Measurements from ENCODE around the gene PLPP1. TPM values are rescaled to one million over a fixed set of nuclear protein-coding genes. Genes with fewer than 3 reads are reported as not detected.

PLPP1 gene
- total and polyA plus RNA-seq, 7 donors = 22.0 to 81.5 (median 40.6) TPM

DNA sequence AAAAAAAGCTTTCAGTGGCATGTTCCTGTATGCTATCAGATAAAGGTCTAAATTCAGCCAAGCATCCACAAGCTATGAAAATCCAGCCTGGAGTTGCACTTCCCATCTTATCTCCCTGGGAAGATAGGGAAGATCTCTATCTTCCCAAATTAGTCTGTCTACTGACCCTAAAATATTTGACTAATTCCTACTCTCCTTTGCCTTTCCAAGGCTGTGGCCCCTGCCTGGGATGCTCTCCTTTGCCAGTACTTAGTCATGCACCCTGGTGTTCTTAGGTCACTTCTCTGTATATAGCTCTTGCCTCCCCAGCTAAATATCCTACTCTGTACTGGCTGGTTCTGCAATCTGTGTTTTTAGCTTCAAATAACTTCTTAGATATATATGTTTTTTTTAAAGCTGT is 44.0 kb upstream of the PLPP1 start:
- H3K4me3 ChIP-seq = no peak overlapping the region
- no peaks in the 10 kb centered on the region for H3K27me3 ChIP-seq (ENCODE audit: insufficient read depth in 3 of 3, low read length in 2 of 3)
- TF ChIP-seq, protein P1, sequence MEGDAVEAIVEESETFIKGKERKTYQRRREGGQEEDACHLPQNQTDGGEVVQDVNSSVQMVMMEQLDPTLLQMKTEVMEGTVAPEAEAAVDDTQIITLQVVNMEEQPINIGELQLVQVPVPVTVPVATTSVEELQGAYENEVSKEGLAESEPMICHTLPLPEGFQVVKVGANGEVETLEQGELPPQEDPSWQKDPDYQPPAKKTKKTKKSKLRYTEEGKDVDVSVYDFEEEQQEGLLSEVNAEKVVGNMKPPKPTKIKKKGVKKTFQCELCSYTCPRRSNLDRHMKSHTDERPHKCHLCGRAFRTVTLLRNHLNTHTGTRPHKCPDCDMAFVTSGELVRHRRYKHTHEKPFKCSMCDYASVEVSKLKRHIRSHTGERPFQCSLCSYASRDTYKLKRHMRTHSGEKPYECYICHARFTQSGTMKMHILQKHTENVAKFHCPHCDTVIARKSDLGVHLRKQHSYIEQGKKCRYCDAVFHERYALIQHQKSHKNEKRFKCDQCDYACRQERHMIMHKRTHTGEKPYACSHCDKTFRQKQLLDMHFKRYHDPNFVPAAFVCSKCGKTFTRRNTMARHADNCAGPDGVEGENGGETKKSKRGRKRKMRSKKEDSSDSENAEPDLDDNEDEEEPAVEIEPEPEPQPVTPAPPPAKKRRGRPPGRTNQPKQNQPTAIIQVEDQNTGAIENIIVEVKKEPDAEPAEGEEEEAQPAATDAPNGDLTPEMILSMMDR (IDR thresholded peaks at IDR 0.05) = no peak
- peak overlapping the region; percentile 50 for H3K27ac ChIP-seq
- H3K9me3 ChIP-seq = no peaks in the 10 kb centered on the region
- ATAC-seq (peak; percentile 91 to 94 (median 93)), DNase-seq (no peak)
- H3K4me1 ChIP-seq = peaks cover 29% of the 10 kb centered on the region
- intact Hi-C loops (cut with DNase I) = no loop called here
- H3K36me3 ChIP-seq (ENCODE audit: insufficient read depth in 1 of 2, low read depth in 1 of 2) = no peaks in the 10 kb centered on the region

DNA sequence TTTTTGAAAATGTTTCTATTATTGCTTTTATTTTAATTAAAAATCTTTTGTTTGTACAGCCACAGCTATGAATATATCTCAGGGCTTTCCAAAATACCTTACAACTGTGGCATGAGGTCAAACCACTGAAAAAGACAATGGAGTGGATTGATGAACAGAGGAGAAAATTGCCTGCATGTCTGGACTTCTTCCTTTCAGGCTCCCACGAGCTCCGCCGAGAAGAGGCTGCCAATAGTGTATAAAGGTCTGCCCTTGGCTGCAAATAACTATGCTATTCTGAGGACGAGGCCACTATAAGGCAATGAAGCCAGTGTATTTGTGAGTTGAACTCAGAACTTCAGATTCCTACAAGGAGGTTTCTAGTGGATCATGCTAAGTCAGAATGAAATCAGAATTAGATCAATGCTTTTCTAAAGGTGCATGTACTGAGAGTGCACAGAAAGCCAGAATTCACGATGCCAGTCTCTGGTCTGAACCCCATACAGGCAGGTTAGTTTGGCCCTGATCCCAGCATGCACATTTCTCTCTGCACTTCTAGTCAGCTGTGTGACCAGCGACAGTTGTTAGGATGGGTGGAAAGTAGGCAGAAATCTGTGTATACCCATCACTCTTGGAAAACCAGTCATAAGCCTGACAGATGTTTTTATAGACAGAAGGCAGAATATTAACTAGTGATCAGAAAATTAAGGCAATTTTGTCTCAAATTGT is 42.7 kb upstream of the PLPP1 start:
- no peak overlapping the region for H3K4me3 ChIP-seq
- no peaks in the 10 kb centered on the region for H3K36me3 ChIP-seq (ENCODE audit: insufficient read depth in 1 of 2, low read depth in 1 of 2)
- peak overlapping the region; percentile 50 for H3K27ac ChIP-seq
- H3K4me1 ChIP-seq = peaks cover 29% of the 10 kb centered on the region
- peak; percentile 83 to 92 (median 89) for ATAC-seq
- intact Hi-C loops (cut with DNase I) = no loop called here
- DNase-seq = peak; percentile 27 to 64
- TF ChIP-seq, protein P1 (IDR thresholded peaks at IDR 0.05) = no peak
- H3K9me3 ChIP-seq = no peaks in the 10 kb centered on the region
- H3K27me3 ChIP-seq (ENCODE audit: insufficient read depth in 3 of 3, low read length in 2 of 3) = no peaks in the 10 kb centered on the region
- WGBS, 3 donors = 9 to 15% (median 11%) methylated on average over 6 of the region's 6 CpGs

DNA sequence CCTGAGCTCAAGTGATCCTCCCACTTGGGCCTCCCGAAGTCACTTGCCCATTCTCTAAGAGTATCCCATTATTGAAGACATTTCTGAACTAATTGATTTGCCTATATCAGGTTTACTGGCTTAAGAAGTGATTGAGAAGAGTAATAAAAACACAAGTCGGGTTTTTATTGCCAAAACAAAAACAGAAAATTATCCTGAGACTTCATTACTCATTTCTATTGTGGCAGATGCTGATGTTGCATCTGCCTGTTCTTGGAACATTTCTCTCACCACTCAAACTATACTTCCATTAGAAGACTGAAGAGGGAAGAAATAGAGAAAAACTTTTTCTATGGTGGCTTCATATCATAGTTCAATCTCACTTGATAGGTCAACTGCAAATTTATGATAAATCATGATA is 41.9 kb upstream of the PLPP1 start:
- H3K9me3 ChIP-seq = no peaks in the 10 kb centered on the region
- 57 to 62% (median 60%) methylated on average over 2 of the region's 2 CpGs for WGBS, 3 donors
- DNase-seq = no peak
- ATAC-seq = no peak
- H3K27me3 ChIP-seq (ENCODE audit: insufficient read depth in 3 of 3, low read length in 2 of 3) = no peaks in the 10 kb centered on the region
- H3K4me3 ChIP-seq = no peak overlapping the region
- intact Hi-C loops (cut with DNase I) = no loop called here
- peak overlapping the region; percentile 50 for H3K27ac ChIP-seq
- peaks cover 29% of the 10 kb centered on the region for H3K4me1 ChIP-seq
- H3K36me3 ChIP-seq (ENCODE audit: insufficient read depth in 1 of 2, low read depth in 1 of 2) = no peaks in the 10 kb centered on the region
- TF ChIP-seq, protein P1 (IDR thresholded peaks at IDR 0.05) = no peak

DNA sequence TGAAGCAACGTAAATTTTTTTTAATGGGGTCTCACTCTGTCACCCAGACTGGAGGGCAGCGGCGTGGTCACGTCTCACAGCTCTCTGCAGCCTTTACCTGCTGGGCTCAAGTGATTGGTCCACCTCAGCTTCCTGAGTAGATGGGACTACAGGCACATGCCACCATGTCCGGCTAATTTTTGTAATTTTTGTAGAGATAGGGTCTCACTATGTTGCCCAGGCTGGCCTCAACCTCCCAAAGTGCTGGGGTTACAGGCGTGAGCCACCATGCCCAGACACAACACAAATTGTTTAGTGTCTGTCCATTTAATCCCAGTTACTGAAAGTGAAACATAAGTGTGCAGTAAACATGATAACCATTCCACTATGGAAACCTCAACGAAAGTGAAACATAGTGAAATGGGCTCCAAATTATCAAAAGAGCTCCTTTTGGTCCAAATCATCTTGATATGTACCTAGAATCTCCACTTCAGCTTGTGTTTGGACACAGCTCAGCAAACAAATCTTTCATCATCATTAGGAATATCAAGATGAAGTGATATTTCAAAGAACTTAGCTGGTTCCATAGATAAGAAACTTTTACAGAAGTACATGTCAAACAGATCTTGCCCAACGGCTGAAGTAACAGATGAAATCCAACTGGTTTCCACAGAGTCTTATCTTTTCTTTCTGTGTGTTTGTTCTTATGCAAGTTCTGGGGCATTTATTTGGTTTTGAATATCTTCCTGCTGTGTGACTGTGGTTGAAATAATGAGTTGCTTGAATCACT is 41.2 kb upstream of the PLPP1 start:
- Histone ChIP-seq H3K9me3 (no peaks in the 10 kb centered on the region), H3K36me3 (ENCODE audit: insufficient read depth in 1 of 2, low read depth in 1 of 2) (no peaks in the 10 kb centered on the region), H3K4me3 (no peak overlapping the region), H3K4me1 (peaks cover 29% of the 10 kb centered on the region), H3K27me3 (ENCODE audit: insufficient read depth in 3 of 3, low read length in 2 of 3) (no peaks in the 10 kb centered on the region), H3K27ac (peak overlapping the region; percentile 50)
- ATAC-seq (no peak), DNase-seq (no peak)
- TF ChIP-seq, protein P1 (IDR thresholded peaks at IDR 0.05) = no peak
- intact Hi-C loops (cut with DNase I) = no loop called here
- 88 to 94% (median 94%) methylated on average over 8 of the region's 8 CpGs for WGBS, 3 donors
